GM18499 (cell line): Measurements from ENCODE around the gene TMEM267.
"Not testable (repeated sequence)": the region's sequence is repeated elsewhere in the genome, so short reads cannot be mapped to it uniquely, and the experiment has no call there.

Source experiments
- ATAC-seq: cut with Tn5 transposase; IDR thresholded peaks from one replicate; pipeline ENCODE4 v1.9.1; 2021; ENCODE audit warnings: moderate number of reproducible peaks; ENCODE audit not compliant: insufficient read depth, unreplicated experiment

The TMEM267 gene

DNA sequence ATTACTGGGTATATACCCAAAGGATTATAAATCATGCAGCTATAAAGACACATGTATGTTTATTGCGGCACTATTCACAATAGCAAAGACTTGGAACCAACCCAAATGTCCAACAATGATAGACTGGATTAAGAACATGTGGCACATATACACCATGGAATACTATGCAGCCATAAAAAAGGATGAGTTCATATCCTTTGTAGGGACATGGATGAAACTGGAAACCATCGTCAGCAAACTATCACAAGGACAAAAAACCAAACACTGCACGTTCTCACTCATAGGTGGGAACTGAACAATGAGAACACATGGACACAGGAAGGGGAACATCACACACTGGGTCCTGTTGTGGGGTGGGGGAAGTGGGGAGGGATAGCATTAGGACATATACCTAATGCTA, 18.2 kb downstream of the TMEM267 start:
- ATAC-seq, result not testable (repeated sequence)

- no peak for ATAC-seq
Measured at GRCh38 chr5:43461066-43461465, 22.6 kb downstream of the TMEM267 start.

DNA sequence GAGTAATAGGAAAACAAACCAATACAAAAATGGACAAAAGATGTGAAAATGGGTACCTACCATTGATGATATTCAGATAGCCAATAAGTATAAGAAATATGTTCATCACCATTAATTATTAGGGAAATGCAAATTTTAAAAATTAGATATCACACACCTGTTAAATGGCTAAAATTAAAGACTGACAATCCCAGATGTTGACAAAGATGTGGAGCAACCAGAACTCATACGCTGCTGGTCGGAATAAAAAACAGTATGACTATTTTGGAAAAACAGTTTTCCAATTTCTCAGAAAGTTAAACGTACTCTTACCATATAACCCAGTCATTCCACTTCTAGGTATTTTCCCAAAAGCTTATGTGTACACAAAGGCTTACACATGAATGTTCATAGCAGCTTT, 27.1 kb downstream of the TMEM267 start:
- ATAC-seq, result no peak

DNA sequence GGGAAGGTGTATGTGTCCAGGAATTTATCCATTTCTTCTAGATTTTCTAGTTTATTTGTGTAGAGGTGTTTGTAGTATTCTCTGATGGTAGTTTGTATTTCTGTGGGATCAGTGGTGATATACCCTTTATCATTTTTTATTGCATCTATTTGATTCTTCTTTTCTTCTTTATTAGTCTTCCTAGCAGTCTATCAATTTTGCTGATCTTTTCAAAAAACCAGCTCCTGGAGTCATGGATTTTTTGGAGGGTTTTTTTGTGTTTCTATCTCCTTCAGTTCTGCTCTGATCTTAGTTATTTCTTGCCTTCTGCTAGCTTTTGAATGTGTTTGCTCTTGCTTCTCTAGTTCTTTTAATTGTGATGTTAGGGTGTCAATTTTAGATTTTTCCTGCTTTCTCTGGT, 42.1 kb downstream of the TMEM267 start:
- not testable (repeated sequence) for ATAC-seq

- no peak for ATAC-seq
Measured at GRCh38 chr5:43437062-43437660, 46.5 kb downstream of the TMEM267 start.

DNA sequence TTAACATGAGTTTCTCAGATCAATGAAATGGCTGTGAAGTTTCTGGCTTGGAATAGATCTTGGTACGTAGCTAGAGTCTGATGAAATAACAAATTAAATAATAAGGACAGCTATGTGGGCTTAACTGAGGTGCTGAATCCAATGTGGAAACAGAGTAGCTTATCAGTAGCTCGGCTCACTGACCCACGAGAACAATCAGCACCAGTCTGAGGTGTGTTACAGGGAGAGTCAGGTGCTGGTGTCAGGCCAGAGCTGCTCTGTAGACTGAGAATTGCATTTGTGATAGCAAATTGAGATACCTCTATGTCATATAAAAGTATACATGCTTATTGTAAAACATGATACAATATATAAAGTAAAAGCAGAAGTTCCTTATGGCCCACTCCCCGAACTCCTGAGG, 50.3 kb downstream of the TMEM267 start:
- no peak for ATAC-seq

- ATAC-seq, result no peak
Measured at GRCh38 chr5:43432486-43433375, 50.9 kb downstream of the TMEM267 start.

DNA sequence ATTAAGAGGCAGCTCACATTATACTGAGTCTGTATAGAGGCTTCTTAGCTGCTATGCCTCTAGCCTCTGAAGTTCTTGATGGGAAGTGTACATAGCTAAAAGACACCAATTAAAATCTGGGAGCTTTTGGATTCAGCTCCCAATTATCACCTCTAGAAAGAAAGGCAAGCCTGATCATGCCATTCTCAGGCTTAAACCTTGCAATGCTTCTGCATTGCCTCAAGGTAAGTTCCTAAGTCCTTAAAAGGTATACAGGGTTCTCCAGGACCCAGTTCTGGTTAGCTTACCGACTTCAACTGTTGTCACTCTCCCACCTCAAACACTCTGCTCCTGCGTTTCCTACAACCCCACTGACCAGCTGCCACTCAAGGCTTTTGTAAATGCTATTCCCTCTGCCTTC, 54.0 kb downstream of the TMEM267 start:
- no peak for ATAC-seq

DNA sequence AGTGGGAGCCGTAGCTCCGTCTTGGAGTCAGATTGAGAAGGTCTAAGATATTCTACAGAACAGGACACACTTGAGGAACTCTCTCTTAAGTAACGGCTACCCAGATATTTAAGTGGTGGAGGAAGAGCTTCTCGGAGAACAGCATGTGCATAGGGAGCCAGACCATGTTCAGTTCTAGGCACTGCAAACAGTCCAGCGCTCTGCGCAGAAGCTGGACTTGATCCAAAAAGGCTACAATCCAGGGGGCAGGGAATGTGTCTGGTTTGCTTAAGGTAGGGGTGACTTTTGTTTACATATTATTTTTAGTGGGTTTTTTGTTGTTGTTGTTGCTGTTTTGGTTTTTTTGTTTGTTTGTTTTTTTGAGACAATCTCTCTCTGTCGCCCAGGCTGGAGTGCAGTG, 54.6 kb downstream of the TMEM267 start:
- no peak for ATAC-seq

DNA sequence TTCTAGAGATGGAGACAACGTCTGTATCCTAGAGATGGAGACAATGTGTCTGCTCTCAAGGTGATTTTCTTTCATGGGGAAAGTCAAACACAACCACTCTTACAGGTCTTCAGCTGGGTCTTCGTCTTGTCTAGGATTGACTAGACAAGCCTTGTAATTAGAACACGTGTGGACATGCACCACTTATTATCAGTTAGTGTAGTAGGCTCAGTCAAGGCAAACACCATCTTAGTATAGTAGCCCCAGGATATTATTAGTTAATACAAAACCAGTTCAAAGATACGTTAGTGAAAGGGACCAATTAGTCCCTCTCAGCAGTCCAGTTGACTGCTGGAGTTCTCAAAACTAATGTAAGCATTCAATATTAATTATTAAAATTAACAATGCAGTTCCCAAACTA, 56.4 kb downstream of the TMEM267 start:
- no peak for ATAC-seq

- no peak for ATAC-seq
Measured at GRCh38 chr5:43425983-43426382, 57.7 kb downstream of the TMEM267 start.

DNA sequence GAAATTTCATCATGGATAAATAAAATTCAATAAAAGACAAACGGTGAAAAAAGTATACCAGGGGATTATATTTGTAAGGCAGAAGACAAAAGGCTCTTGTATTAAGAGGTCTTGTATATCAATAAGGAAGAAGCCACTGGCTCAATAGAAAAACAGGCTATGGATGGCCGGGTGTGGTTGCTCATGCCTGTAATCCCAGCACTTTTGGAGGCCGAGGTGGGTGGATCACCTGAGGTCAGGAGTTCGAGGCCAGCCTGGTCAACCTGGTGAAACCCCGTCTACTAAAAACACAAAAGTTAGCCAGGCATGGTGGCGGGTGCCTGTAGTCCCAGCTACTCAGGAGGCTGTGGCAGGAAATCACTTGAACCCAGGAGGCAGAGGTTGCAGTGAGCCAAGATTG, 60.6 kb downstream of the TMEM267 start:
- not testable (repeated sequence) for ATAC-seq

- no peak for ATAC-seq
Measured at GRCh38 chr5:43422143-43422542, 61.5 kb downstream of the TMEM267 start.

GRCh38 chr5:43421450-43422133, 62.1 kb downstream of the TMEM267 start:
- ATAC-seq, result no peak

DNA sequence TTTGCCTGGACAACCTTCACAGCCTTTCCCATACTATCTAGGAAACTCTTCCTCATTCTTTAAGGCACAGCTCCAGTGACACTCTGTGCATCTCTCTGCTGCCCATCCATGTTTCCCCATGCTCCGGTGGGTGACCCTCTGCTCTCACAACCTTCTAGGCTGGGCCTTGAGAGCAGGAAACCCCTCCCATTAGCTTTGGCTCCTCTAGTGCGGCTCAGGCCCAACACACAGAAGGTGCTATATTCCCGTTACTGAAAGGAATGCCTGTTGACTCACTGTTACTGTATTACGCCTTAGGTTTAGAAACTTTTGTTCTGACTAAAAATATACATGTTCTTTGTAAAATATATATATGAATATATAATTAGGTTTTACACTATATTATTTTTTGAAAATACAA, 63.4 kb downstream of the TMEM267 start:
- ATAC-seq, result no peak

DNA sequence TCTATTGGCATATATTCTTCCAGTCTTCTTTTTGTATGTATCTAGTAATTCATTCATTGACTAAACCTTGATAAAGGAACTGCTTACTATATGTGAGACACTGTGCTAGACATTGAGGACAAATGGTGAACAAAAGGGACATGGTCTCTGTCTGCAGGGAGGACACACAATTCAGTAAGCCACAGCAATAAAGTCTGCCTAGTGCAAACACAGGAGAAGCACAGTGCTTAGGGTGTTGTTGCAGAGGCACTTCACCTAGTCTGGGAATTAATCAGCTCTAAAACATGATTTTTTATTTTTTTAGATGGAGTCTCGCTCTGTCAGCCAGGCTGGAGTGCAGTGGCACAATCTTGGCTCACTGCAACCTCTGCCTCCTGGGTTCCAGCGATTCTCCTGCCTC, 65.1 kb downstream of the TMEM267 start:
- no peak for ATAC-seq

DNA sequence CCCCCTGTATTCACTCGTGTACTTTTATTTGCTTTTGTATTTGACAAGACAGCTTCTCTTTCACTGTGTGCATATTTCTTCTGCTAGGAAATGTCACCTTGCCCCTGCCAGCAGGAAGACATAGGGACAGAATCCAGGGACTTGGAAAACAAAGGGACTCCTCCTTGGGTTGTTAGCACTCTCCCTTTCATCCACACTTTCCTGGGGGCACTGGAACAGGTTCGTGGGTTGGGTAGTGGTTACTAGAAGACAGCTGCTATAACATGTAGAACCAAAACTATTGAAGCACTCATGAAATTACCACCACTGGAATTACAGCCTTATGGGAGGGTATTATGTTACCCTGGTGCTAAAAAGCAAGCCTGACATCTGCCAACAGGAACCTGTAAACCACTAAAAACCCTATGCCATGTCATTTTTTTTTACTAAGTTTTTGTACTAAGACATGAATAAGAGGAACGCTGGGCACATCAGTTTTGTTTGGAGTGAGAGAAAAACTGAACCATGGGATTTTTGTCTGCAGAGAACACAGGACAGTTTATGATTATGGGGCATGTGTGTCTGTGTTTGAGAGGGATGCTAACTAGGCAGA, 66.8 kb downstream of the TMEM267 start:
- no peak for ATAC-seq

- no peak for ATAC-seq
Measured at GRCh38 chr5:43415935-43416802, 67.5 kb downstream of the TMEM267 start.

DNA sequence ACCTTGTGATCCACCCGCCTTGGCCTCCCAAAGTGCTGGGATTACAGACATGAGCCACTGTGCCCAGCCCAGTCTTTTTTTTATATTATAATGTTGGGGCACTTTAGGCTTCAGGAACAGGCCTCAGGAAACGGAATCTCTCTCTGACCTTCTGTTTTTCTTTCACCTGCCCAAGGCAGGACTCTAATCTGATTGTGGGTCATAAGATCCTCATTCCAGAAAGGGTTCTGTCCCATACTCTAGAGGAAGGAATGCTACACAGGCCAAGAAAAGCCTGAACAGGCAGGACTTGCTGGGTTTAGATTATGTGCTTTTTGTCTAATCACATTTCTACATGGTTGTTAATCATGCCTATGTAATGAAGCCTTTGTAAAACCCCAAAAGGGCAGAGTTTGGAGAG, 69.7 kb downstream of the TMEM267 start:
- ATAC-seq, result no peak

DNA sequence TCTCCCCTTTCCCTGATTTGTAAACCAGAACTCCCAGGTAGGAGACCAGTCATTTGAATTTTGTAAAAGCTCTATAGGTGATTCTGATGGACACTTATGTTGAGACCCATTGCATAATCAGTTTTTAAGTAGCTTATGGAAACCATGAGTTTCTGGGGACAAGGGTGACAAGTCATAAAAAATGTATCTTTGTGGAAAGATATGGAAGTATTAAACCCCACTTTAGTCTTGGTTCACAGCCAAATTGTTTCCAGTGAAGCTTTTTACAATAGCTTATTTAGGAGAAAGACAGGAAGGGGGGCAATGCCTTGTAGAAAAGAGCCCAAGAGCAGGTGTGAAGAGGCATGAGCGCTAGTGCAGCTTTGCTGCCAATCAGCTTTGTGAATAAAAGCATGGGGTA, 71.0 kb downstream of the TMEM267 start:
- ATAC-seq, result no peak
